Right cardiac atrium (tissue), 5 donors: ENCODE results near the gene LACTB. TPM values are rescaled to one million over a fixed set of nuclear protein-coding genes. Genes with fewer than 3 reads are reported as not detected.

Experiments used
- ATAC-seq, 2 donors: fragments of 200-7000 bp; cut with Tn5 transposase; one replicate each; pipeline versions ENCODE4 v1.8.0 to v1.9.1; 2020; ENCODE audit warnings: moderate library complexity in 2 of 2, mild to moderate bottlenecking in 1 of 2
- DNase-seq, 3 donors: peaks; one replicate each; pipeline ENCODE4 v3.0.0-alpha.2; 2020
- H3K27ac ChIP-seq: one replicate; pipeline ENCODE4 v1.5.1; 2013; ENCODE audit warnings: mild to moderate bottlenecking, low read length, control low read depth, moderate library complexity
- H3K27me3 ChIP-seq: one replicate; pipeline ENCODE4 v1.6.1; 2013; ENCODE audit not compliant: control insufficient read depth, insufficient read depth
- H3K4me1 ChIP-seq: one replicate; pipeline ENCODE4 v1.6.1; 2013; ENCODE audit warnings: low read length; ENCODE audit not compliant: control insufficient read depth, insufficient read depth
- H3K4me3 ChIP-seq: one replicate; pipeline ENCODE4 v1.5.1; 2013; ENCODE audit warnings: low read length, control low read depth
- H3K9me3 ChIP-seq: one replicate; pipeline ENCODE4 v1.6.1; 2013; ENCODE audit warnings: low read length; ENCODE audit not compliant: control insufficient read depth
- WGBS: extraction: QIAGEN DNeasy Blood & Tissue Kit; methylation state at CpG from one replicate; pipeline ENCODE4 v1.1.7; 2013; 5-methylcytosine and 5-hydroxymethylcytosine counted together
- intact Hi-C, 4 donors: fragments of 100-400 bp; cut with DNase I; formaldehyde crosslinking; loops; one replicate each; pipeline versions ENCODE4 v1.11.0 to v1.14.0; 2022 to 2023
- long read RNA-seq, 4 donors: library from polyadenylated mRNA; unstranded; transcript quantifications; one replicate each; pipeline ENCODE4 v2.0.0, GENCODE V29; 2020 to 2021
- polyA plus RNA-seq: library from polyadenylated mRNA; stranded (reverse); fragments of 200-250 nt; gene quantifications from one replicate; pipeline ENCODE4 v1.2.3, GENCODE V29; 2013
- total RNA-seq, 4 donors: library from RNA; stranded (reverse); fragmentation: NEBNext Ultra II Directional; extraction: Animal tissue kit (Norgen Biotek cat#: 25700); gene quantifications; one replicate each; pipeline ENCODE4 v1.2.1, GENCODE V29; 2021
- donor health status: healthy with polysubstance abuse.
- donor health status: DM: no; HTN: yes; CAD: no.
- donor health status: DM: no; HTN: no; CAD: no.
- donor health status: DM: no; HTN: yes; CAD: no; lungs with severe emphysema.
- donor health status: DM: yes; HTN: yes; CAD: no.

Gene LACTB
- 10 to 100 TPM; 15.1 to 15.9 (median 15.8) TPM for total RNA-seq
- 23.4 TPM for polyA plus RNA-seq
- long read RNA-seq, donor 1, transcript LACTB-202 (5 exons, 2,978 nt) = minor isoform, 5 of 53 reads
- long read RNA-seq, donor 1, transcript LACTB-201 (6 exons, 1,972 nt) = major isoform, 37 of 53 reads
- long read RNA-seq, donor 1, partial matches to known transcripts = 4 of 53 reads
- long read RNA-seq, donor 1, other reads (novel, unspliced or antisense) = 7 of 53 reads
- long read RNA-seq, donor 2, transcript LACTB-201 (6 exons, 1,972 nt) = major isoform, 8 of 16 reads
- long read RNA-seq, donor 2, partial matches to known transcripts = 1 of 16 reads
- long read RNA-seq, donor 2, other reads (novel, unspliced or antisense) = 3 of 16 reads
- long read RNA-seq, donor 3, partial matches to known transcripts = 2 of 4 reads
- long read RNA-seq, donor 3, other reads (novel, unspliced or antisense) = 1 of 4 reads
- long read RNA-seq, donor 4, transcript LACTB-201 (6 exons, 1,972 nt) = major isoform, 13 of 20 reads
- long read RNA-seq, donor 4, partial matches to known transcripts = 3 of 20 reads
- long read RNA-seq, donor 4, other reads (novel, unspliced or antisense) = 2 of 20 reads

- Histone ChIP-seq H3K27ac (peak within 1 kb of the TSS; percentile 97), H3K4me1 (no peaks in the 10 kb centered on the region), H3K27me3 (no peaks in the 10 kb centered on the region), H3K4me3 (peak within 1 kb of the TSS; percentile 95), H3K9me3 (no peaks in the 10 kb centered on the region)
- DNase-seq (peak; percentile 88 to 96 (median 95)), ATAC-seq (peak; percentile 94 to 97)
- intact Hi-C loops = no loop called here
- WGBS = 2% methylated on average over 40 of the region's 40 CpGs
Observed at GRCh38 chr15:63121382-63122001, at the start of gene LACTB. LACTB (plus strand) TSS chr15:63121861; CDS start chr15:63121872, 11 bp downstream.

- peaks cover 13% of the 10 kb centered on the region for H3K4me1 ChIP-seq
- intact Hi-C loops = no loop called here
- H3K27me3 ChIP-seq = no peaks in the 10 kb centered on the region
- no peak overlapping the region for H3K4me3 ChIP-seq
- 60% methylated on average over 3 of the region's 3 CpGs for WGBS
- no peak overlapping the region for H3K27ac ChIP-seq
- ATAC-seq = no peak
- H3K9me3 ChIP-seq = no peaks in the 10 kb centered on the region
- DNase-seq = no peak
Observed at GRCh38 chr15:63072023-63072650, 49.5 kb upstream of the LACTB start.

- no peak for DNase-seq
- Histone ChIP-seq H3K4me1 (peaks cover 11% of the 10 kb centered on the region), H3K4me3 (no peak overlapping the region), H3K9me3 (no peaks in the 10 kb centered on the region), H3K27ac (no peak overlapping the region), H3K27me3 (no peaks in the 10 kb centered on the region)
- 81% methylated on average over 9 of the region's 9 CpGs for WGBS
- ATAC-seq = no peak
- intact Hi-C loops = no loop called here
Observed at GRCh38 chr15:63072809-63073277, 48.8 kb upstream of the LACTB start.

- DNase-seq = no peak
- peaks cover 9% of the 10 kb centered on the region for H3K4me1 ChIP-seq
- WGBS = 51% methylated on average over 9 of the region's 9 CpGs
- no peak overlapping the region for H3K4me3 ChIP-seq
- no peaks in the 10 kb centered on the region for H3K27me3 ChIP-seq
- ATAC-seq = no peak
- H3K27ac ChIP-seq = no peak overlapping the region
- intact Hi-C loops = no loop called here
- no peaks in the 10 kb centered on the region for H3K9me3 ChIP-seq
Observed at GRCh38 chr15:63073497-63074172, 48.0 kb upstream of the LACTB start.

GRCh38 chr15:63075015-63075983, 46.4 kb upstream of the LACTB start:
- WGBS = 77% methylated on average over 17 of the region's 17 CpGs
- ATAC-seq = no peak
- H3K4me3 ChIP-seq = no peak overlapping the region
- peaks cover 12% of the 10 kb centered on the region for H3K4me1 ChIP-seq
- intact Hi-C loops = no loop called here
- H3K27me3 ChIP-seq = no peaks in the 10 kb centered on the region
- no peak for DNase-seq
- peak overlapping the region; percentile 17 for H3K27ac ChIP-seq
- no peaks in the 10 kb centered on the region for H3K9me3 ChIP-seq

GRCh38 chr15:63075984-63076713, 45.5 kb upstream of the LACTB start:
- 59% methylated on average over 12 of the region's 12 CpGs for WGBS
- DNase-seq (no peak), ATAC-seq (no peak)
- intact Hi-C loops = no loop called here
- peaks cover 12% of the 10 kb centered on the region for H3K4me1 ChIP-seq
- no peaks in the 10 kb centered on the region for H3K27me3 ChIP-seq
- H3K27ac ChIP-seq = no peak overlapping the region
- H3K9me3 ChIP-seq = no peaks in the 10 kb centered on the region
- no peak overlapping the region for H3K4me3 ChIP-seq

GRCh38 chr15:63076714-63077046, 45.0 kb upstream of the LACTB start:
- Histone ChIP-seq H3K4me1 (peaks cover 12% of the 10 kb centered on the region), H3K4me3 (no peak overlapping the region), H3K27ac (no peak overlapping the region), H3K9me3 (no peaks in the 10 kb centered on the region), H3K27me3 (no peaks in the 10 kb centered on the region)
- intact Hi-C loops = no loop called here
- ATAC-seq (no peak), DNase-seq (no peak)
- 82% methylated on average over 4 of the region's 4 CpGs for WGBS

- Histone ChIP-seq H3K27me3 (no peaks in the 10 kb centered on the region), H3K9me3 (no peaks in the 10 kb centered on the region), H3K4me1 (peaks cover 12% of the 10 kb centered on the region), H3K27ac (no peak overlapping the region), H3K4me3 (no peak overlapping the region)
- 72% methylated on average over 6 of the region's 6 CpGs for WGBS
- DNase-seq (no peak), ATAC-seq (no peak)
- intact Hi-C loops = no loop called here
Observed at GRCh38 chr15:63077952-63078351, 43.7 kb upstream of the LACTB start.

- Histone ChIP-seq H3K4me1 (peaks cover 12% of the 10 kb centered on the region), H3K27ac (peak overlapping the region; percentile 94), H3K4me3 (no peak overlapping the region), H3K9me3 (no peaks in the 10 kb centered on the region), H3K27me3 (no peaks in the 10 kb centered on the region)
- 69% methylated on average over 13 of the region's 13 CpGs for WGBS
- intact Hi-C loops = loop anchor here in 1 of 4 donors (10.0 kb wide), 1 partner anchor 295 kb away; no protein-coding TSS in a partner anchor
- no peak for DNase-seq
- peak; percentile 27 to 57 for ATAC-seq
Observed at GRCh38 chr15:63079947-63080626, 41.6 kb upstream of the LACTB start.
